Globus pallidus (tissue), 1 donor: ENCODE data around the gene MAP7.
A peak's percentile ranks its signal among the peaks of the same experiment; 100 is the strongest.
"Not testable (repeated sequence)": the region's sequence is repeated elsewhere in the genome, so short reads cannot be mapped to it uniquely, and the experiment has no call there.

Experiments used
- DNase-seq: peaks from one replicate; pipeline ENCODE4 v3.0.0-alpha.2; 2015; ENCODE audit warnings: low spot score

MAP7 gene

DNA sequence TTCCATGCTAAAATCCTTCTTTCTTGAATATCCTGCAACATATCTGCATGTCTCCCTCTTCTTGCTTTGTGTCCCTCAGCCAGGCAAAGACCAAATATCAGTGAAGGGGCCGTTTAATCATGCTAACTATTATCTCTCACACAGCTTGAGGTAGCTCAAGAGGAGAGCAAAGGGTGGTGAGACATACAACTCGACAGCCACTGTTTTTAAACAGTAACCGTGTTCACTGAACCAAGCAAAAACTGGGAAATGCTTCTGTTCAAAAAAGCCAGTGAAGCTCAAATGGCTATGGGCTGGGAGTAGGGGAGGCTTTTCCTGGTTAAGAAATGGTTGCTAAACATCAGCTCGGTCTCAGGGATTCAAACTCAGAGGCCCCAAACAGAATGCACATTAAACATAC is 83.4 kb downstream of the MAP7 start:
- DNase-seq: no peak

DNA sequence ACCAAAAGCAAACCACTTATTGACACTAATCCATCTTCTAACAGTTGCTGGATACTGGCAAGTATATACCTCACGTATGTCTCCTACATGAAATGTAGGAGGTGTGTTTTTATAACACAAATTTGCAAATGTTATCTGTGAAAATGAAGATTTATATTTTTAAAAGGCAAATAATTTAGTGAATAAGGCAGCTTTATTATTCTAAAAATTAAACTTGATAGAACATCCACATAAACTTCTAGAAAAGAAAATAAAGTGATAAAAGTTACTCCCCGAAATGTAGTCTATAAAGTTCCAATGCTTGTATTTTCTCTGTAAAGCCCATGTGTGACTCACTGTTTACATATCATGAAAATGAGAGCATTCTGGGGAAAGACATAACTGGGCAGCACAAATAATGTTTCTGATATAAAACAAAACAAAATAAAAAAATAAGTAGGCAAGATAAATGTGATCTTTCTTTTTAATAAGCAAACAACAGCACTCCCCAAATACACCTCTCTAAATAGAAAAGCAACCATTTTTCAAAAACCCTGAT is 84.4 kb downstream of the MAP7 start:
- DNase-seq: no peak

DNA sequence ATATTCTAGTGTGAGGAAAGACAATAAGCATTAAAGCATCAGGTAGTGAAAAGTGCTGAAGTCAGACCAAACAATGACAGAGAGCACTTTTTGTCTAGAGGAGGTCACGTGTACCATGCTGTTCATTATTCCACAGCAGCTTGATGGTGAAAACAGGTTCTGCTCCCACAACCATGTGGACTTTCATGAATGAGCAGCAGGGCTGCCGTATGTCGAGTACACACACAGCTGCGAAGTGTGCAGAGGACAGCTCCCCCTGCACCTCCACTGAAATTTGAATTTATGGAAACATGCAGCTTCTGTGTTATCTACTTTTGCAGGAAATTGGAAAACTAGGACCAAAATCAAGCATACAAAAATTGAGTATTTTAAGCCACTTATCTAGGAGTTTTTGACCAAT is 85.3 kb downstream of the MAP7 start:
- DNase-seq: peak; percentile 70

DNA sequence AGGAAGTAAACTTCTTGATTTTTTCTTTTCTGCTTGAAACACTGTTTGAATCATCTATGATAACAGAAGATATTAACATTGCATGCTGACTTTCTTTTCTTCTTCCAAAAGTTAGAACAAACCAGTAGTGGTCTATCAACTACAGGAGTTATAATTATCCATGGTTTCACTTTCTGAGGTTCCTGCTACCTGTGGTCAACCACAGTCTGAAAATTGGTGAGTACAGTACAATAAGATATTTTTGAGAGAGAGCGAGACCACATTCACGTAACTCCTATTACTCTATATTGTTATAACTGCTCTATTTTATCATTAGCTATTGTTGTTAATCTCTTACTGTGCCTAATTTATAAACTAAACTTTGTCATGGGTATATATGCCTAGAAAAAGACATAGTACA is 86.1 kb downstream of the MAP7 start:
- no peak for DNase-seq

DNA sequence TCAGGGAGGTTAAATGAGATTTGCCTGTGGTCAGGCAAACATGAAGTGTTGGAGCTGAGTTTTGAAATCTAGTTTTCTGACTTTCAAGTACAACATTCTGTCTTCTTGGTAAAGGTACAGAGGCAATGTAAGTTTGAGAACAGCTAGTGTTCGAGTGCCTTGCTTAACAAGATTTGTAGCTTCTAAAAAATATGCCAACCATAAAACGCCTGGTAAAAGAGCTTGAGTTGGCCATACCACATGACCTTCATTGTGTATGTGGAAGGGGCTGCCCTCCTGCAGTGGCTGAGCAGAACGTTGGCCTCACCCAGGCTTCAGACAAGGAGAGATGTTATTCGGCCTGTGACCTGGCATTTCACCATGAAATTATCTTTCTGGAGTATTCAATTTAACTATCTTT is 86.5 kb downstream of the MAP7 start:
- DNase-seq: no peak

DNA sequence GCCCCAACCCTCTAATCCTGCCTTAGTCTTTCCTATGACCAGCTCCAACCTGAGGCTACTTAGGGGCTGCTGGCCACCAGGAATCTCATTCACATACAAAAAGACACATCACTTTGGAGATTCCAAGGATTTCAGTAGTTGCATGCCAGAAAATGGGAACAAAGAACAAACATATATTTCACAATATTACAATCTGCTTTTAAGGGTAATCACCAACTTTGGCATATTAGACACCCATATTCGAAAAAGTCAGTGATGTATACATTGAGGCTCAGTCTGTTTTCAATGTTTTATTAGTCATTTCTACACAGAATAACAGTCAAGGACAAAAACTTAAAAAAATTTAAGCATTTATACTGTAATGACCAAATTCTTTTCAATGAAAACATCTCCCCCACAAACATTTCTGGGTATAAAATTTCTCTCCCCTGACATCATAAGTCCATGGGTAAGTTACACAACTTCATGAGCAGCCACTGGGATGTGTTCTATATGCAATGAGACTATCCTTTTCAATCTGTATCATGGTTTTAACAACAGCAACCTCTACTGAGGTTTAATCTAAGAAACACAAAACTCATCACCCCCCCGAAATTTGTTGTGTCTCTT is 103.5 kb downstream of the MAP7 start:
- DNase-seq: no peak

DNA sequence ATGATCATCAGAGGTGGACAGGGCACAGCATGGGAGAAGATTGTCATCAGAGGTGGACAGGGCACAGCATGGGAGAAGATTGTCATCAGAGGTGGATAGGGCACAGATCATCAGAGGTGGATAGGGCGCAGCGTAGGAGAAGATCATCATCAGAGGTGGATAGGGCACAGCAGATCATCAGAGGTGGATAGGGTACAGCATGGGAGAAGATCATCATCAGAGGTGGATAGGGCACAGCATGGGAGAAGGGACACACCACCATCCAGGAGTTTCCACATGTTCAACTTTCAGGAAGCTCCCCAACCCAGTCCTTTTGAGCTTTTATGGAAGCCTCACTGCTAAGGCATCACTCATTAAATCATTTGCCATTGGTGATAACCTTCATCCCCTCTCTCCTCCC is 104.1 kb downstream of the MAP7 start:
- DNase-seq: no peak

DNA sequence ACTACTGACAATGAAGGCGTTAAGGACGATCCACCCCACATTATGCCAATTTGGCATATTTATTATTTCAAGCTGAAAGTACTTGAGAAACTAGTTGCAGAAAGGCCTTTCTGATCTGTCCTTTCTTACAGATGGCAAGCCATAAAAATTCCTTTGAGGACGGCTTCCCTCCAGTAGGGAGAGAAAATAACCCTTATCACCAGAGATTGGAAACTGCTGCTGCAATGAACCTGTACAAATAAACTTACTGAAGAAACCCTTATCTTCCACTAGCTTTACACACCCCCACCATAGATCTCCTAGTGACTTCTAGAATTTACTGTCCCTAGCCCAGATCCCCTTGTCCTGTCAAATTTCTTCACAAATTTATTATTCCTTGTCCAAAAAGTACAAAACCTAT is 105.2 kb downstream of the MAP7 start:
- no peak for DNase-seq

DNA sequence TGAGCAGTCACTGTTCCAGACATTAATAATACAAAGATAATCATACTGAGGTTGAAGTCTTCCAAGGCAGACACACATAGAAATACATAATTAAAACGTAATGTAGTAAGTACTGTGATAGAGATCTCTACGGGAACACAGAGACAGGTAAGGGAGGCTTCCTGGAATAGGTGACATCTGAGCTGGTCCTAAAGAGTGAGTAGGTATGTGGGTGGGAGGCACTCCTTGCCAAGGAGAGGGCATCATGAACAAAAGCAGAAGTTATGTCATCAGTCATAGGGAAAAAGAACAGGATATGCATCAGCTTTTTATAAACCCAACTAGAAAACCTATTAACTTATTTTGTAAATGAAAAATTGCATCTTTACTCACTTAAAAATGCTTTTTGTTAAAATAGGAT is 110.0 kb downstream of the MAP7 start:
- no peak for DNase-seq

DNA sequence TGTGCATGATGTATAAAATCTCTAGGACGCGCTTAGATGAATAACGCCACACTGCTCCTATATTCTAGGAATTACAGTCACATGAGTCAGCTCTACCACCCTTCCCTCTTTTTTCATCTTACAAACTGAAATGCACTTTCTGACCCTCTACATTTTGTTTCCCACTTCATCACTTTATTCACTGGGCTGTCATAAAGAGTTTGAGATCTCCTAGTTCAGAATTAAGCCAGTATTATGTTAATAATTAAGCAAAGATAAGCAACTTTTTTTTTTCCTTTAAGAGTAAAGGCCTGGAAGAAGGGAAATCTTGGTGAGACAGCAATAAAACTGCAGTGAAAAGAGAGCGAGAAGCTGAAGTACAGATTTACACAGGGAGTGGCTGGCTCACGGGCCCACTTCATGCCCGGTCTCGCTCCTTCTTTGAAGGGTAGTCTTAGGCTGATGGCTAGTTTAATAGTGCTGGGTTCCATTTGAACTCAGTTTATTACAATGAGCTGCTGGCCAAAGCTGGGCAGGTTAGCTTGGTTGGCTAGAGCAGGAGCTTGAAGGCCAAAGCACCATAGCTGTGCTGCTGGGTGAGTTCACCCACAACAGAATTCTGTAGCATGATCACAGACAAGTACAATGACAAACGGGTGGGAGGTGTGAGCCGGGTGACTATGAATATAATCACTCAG is 110.6 kb downstream of the MAP7 start:
- no peak for DNase-seq

DNA sequence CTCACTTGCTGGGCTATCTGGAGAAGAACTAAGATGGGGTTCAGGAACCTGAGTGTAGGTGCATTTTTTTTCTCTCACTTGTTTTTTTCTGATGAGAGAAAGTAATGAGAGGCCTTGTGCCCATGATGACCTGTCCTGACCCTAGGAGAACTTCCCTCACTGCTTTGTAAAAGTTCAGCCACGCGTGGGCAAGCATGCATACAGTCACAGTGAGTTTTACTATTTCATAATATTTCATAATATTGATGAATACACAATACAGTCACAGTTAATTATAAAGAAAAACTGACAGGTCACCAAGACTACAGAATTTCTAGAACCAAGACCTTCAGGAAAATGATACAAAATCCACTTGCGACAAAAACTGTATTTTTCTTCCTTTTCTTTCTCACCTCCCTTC is 111.8 kb downstream of the MAP7 start:
- DNase-seq: no peak

DNA sequence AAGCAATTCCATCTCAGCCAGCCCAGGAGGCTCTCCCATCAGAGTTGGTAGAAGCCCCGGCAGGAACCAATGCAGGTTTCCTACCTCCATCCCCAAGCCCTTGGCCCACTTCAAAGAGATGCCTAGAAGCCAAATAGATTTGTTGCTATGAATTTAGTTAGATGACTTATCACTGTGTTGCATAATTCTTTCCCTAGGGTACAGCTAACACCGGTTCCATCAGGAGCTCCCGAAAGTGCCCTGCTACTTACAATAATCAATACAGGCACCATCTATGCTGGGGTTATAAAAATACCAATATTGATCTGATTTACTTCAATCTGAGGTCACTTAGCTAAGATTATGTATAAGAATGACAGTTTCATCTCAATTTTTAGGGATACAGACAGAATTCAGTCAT is 113.0 kb downstream of the MAP7 start:
- DNase-seq: no peak

DNA sequence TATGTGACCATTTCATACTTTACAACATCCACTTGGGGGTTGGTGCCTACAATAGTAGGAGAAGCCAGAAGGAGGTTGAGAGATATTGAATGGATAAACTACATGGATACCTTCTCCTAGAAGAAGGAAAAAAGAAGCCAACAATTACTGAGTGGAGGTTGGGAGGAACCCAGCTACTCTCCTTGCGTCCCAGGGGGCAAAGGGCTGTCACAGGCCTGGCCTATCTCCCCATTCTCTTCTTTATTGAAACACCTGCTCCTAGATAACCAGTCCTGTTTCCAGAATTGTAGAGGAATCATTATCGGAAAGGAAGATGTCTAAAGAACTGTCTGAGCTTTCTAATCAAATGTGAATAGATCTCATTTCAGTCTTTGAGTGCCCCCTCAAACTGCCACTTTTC is 115.1 kb downstream of the MAP7 start:
- DNase-seq: no peak

DNA sequence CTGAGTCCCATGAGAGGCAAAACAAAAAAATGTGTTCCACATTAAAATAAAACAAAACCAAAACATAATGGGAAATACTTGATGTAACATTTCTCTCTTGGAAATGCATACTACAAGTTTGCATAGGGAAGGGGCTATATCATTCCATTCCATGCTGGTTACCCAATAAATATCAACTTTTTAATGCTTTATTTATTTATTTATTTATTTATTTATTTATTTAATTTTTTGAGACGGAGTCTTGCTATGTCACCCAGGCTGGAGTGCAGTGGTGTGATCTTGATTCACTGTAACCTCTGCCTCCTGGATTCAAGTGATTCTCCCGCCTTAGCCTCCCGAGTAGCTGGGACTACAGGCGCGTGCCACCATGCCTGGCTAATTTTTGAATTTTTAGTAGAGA is 118.9 kb downstream of the MAP7 start:
- not testable (repeated sequence) for DNase-seq

DNA sequence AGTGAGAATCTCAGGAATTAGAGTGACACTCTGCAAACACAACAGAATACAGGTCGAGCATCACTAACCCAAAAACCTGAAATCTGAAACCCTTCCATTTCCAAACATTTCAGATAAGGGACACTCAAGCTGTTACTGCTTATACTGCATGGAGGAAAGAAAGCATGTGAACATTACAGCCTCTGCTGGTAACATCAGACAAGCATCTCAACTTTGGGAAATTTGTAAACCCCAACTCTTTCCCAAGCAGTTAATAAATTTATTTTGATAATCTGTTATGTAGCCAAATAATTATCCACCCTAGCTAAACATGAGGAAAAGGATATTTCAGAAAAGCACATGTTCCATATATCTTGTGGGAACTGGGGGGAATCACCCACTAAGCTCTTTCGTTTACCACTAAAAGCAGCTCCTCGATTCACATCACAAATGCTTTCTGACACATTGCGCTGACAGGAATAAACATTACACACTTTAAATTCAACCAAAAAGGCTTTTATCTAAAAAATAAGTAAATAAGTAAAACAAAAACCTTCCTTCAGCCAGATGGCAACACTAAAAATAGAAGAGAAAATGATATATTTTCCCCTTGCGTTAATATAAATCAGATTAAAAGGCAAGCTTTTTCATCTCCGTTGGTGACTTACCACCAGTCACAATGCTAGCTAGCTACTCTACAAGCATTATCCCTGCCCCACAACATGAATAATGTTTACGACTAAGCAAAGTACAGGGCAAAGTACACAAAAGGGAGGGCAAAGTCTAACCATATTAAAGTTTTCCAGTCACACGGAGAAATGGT is 120.8 kb downstream of the MAP7 start:
- DNase-seq: no peak

DNA sequence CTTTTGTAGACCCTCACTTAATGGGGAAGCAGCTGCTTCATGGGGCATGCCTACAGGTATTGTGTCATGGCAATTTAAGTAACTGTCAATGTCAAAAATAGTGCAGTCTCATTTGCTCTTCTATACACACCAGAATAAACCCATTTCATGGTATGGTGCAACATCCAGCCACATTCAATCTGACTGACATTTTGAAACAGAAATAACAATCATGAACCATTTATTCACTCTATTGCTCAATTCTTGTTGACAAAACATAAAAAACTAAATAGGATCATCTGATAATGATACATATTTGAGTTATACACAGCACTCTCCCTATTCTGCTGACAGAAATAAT is 122.9 kb downstream of the MAP7 start:
- no peak for DNase-seq

DNA sequence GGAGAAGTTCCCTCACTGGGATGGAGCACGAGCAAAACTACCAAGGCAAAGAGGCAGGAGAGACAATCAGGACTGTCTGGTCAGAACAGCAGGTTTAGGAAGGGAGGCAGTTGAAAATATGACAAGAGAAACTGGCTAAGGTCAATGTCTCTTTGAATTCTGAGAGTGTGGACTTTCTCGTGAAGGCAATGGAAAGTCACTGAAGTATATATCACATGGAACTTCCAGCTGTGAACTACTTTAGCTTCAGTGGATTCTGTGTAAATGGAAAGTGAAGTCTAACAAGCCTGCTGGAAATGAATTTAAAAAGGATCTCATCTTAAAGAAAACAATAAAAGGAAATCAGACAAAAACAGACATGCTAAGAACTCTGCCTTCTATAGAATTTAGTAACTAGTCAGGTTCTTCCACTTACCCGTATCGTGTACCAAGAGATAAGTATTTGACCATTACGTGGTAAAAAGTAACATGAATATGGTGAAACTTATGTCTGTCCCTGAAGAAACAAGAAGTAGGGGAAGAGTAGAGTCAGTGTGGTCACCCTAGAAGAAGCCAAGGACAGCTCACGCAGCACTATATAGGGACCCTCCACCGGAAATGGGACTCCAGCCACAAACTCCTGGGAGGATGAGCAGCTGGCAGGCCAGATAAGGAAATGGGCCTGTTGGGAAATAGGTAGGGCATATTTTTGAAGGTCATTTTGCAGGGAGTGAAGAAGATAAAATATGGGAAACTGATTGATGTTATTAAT is 123.4 kb downstream of the MAP7 start:
- DNase-seq: no peak

DNA sequence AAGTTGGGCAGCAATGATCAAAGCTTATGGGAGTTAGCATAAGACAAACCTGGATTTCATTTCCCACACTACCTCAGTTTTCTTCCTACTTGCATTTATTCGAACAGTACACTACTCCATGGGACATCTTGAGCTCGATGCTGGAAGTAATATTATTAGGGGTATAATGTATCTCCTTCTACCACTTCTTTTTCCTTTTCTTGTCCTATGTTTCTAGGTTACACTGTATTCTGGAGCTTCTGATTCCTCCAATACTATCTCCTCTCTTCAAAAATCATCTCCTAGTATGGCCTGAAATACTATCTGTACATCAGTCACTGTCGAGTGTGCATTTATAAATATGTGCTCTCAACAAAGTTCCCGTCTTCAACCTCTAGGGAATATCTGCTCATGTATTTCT is 124.4 kb downstream of the MAP7 start:
- no peak for DNase-seq

DNA sequence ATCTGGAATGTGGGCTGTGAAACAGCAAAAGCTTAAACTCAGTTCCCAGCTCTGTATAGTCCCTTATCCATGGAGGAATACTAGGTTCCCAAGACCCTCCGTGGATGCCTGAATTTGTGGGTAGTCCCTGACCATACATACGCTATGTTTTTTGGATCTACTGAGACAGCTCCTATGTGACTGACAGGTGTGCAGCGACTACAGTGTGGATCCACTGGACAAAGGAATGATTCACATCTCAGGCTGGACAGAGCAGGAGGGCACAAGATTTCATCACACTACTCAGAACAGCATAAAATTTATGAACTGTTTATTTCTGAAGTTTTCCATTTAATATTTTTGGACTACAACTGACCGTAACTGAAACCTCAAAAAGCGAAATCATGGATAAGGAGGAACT is 125.3 kb downstream of the MAP7 start:
- no peak for DNase-seq

DNA sequence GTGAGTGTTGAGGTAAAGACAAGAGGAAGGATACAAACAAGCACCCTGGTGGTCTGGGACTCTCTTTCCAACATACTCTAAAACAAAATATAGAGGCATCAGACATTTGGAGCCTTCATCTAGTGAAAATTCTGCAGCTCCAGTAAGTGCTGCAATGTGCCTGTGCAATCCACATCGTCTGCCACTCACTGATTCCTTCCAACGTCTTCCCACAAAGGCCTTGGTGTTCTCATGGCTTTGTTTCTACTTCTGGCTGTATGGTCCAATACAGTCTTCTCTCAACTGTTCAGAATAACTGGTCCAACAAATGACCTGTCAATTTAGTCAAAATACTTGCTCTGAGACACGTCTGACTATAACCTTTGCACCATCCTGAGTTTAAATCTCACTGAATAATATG is 125.8 kb downstream of the MAP7 start:
- peak; percentile 79 for DNase-seq

DNA sequence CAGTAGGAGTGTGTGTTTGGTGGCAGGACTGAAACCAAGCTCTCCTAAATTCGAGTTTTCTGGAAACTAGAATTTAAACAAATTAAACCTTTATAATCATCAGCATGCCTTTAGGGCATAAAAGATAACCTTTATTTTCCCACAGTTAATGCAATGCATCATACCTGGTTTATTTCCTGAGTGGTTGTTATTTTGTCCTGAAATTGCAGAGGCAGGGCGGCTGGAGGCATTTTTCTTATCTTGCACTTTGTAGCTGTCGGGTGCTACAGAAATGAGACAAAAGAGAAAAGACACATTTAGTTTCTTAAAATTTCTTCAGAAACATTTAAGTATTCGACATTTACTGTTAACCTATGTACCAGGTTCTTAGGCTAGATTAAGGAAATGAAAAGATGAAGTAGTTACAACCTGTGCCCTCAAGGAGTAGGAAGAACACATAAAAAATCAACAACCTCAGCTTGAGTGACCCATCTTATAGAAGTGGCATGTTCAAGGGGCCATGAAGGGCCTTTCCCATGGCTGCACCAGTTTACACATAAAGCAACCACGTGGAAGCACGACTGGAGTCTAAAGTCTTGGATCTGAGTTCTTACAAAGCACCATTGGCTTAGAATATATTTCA is 128.6 kb downstream of the MAP7 start:
- no peak for DNase-seq

DNA sequence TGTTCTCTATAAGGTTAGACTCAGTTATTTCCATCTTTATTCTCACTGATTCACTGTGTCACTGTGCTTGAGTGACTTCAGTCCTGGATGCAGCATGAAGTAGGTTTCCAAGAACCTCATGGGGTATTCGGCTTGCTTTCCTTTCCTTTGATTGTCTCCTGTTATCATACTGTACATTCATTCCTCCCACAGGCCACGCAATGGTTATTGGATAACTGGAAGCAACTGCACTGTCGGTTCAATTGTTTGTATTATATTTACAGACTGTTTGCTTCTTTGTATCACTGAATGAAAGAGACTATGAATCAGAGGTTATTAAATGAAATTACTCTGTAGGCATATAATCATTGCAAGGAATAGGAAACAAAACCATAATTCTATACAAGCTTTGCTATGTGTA is 129.4 kb downstream of the MAP7 start:
- DNase-seq: no peak
